ENCODE data around the gene CEP112. TPM values are rescaled to one million over a fixed set of nuclear protein-coding genes. Genes with fewer than 3 reads are reported as not detected.

CEP112 gene
- total and polyA plus RNA-seq, 2 donors (not counting 3 experiments of a cell fraction or from before 2014, with no cell fraction given), result 1.5 to 25.3 TPM

- H3K9me3 ChIP-seq (replicated peaks; ENCODE audit: control insufficient read depth, insufficient read depth, low read length), result no peaks in the 10 kb centered on the region
- POLR2A ChIA-PET, result no interaction called here
- FAIRE-seq, result no peak
These were observed 497.3 kb downstream of the CEP112 start for GRCh38 chr17:65694601-65695000.

More at GRCh38 chr17:65694601-65695000, 497.3 kb downstream of the CEP112 start:
- H3K27ac ChIP-seq (ENCODE audit: insufficient read depth, low read depth, low read length), result no peak overlapping the region
- H3K9me1 ChIP-seq (replicated peaks; ENCODE audit: control insufficient read depth, extremely low read depth, insufficient read depth, low read length), result no peaks in the 10 kb centered on the region
- BruUV-seq (replicated peaks), result no TSS peak
- H3K36me3 ChIP-seq (ENCODE audit: control insufficient read depth in 2 of 2, extremely low read depth in 1 of 2, insufficient read depth in 2 of 2, low read length in 2 of 2), result no peaks in the 10 kb centered on the region
- no peaks in the 10 kb centered on the region for H4K20me1 ChIP-seq (replicated peaks; ENCODE audit: control insufficient read depth, extremely low read depth, insufficient read depth, low read length)
- H3K79me2 ChIP-seq (ENCODE audit: control insufficient read depth, insufficient read depth, low read length), result no peaks in the 10 kb centered on the region
- H3K4me1 ChIP-seq (ENCODE audit: control insufficient read depth, extremely low read depth, insufficient read depth, low read length), result peaks cover 21% of the 10 kb centered on the region
- dilution Hi-C loops (cut with MboI; ENCODE audit: extremely low pct_ligation_motif_present, low sequenced_read_pairs), result no loop called here
- H3K4me3 ChIP-seq (replicated peaks in 1 of 3; ENCODE audit: insufficient read depth in 1 of 3, low read depth in 1 of 3, low read length in 3 of 3), result no peak overlapping the region
- H3K9ac ChIP-seq (replicated peaks; ENCODE audit: extremely low read depth, insufficient read depth, low read length), result no peak overlapping the region
- no peaks in the 10 kb centered on the region for H3K27me3 ChIP-seq (ENCODE audit: control insufficient read depth in 2 of 2, insufficient read depth in 2 of 2, low read length in 2 of 2)
- no peak for DNase-seq (ENCODE audit: low read depth, low spot score)
- CTCF ChIA-PET, result interaction anchor here (1.4 to 1.6 kb wide), 3 partner anchors 10 to 100 kb away, joined by 3 to 6 read pairs (median 4); no protein-coding TSS in a partner anchor
- intact Hi-C loops (cut with micrococcal nuclease), result no loop called here
- H3K4me2 ChIP-seq (ENCODE audit: insufficient read depth, low read length), result no peak overlapping the region
- no peak for TF ChIP-seq FOS (IDR thresholded peaks at IDR 0.05; ENCODE audit: borderline replicate concordance, insufficient read depth, low read length)
- no peak for TF ChIP-seq MYC (IDR thresholded peaks at IDR 0.05; ENCODE audit: low read depth, low read length)
- no peak for TF ChIP-seq POLR2AphosphoS5 (IDR thresholded peaks at IDR 0.05; ENCODE audit: insufficient read depth, low read depth, low read length)
- TF ChIP-seq JUN (IDR thresholded peaks at IDR 0.05; ENCODE audit: borderline replicate concordance, insufficient read depth, insufficient read length, low read depth), result no peak
- no peak for TF ChIP-seq MAX (IDR thresholded peaks at IDR 0.05; ENCODE audit: insufficient read depth, insufficient read length)
- no peak for TF ChIP-seq EZH2 (IDR thresholded peaks at IDR 0.05; ENCODE audit: borderline replicate concordance, low read depth, low read length, severe bottlenecking)
- TF ChIP-seq CTCF (IDR thresholded peaks at IDR 0.05; ENCODE audit: extremely low read depth in 1 of 2, insufficient read depth in 1 of 2, low read depth in 1 of 2, low read length in 2 of 2), result no peak
- no peak for TF ChIP-seq GATA2 (IDR thresholded peaks at IDR 0.05; ENCODE audit: insufficient read depth, insufficient read length, low read depth, low read length)
- no peak for TF ChIP-seq POLR2A (IDR thresholded peaks at IDR 0.05; ENCODE audit: low read depth, low read length)
- no peak overlapping the region for H2AFZ ChIP-seq (ENCODE audit: low read depth, low read length)

Data from endothelial cell of umbilical vein (primary cell).